Activated CD4-positive, alpha-beta T cell treated with anti-CD3 and anti-CD28 coated beads, Interleukin-2, Interleukin-6, amounts not matched to agents 100 ng/mL and 50 ng/mL, durations not matched to agents 16 hours and 8 hours (primary cell): ENCODE data around the gene ITGB7.
"Not testable (repeated sequence)": the region's sequence is repeated elsewhere in the genome, so short reads cannot be mapped to it uniquely, and the experiment has no call there.

Experiments used
- DNase-seq: peaks from one replicate; pipeline ENCODE4 v3.0.0-alpha.2; 2020

ITGB7 gene

GRCh38 chr12:53194973-53195372, 12.1 kb downstream of the ITGB7 start:
- DNase-seq: no peak

GRCh38 chr12:53193985-53194716, 12.9 kb downstream of the ITGB7 start:
- no peak for DNase-seq

GRCh38 chr12:53193040-53193439, 14.0 kb downstream of the ITGB7 start:
- no peak for DNase-seq

GRCh38 chr12:53192531-53193021, 14.5 kb downstream of the ITGB7 start:
- no peak for DNase-seq

- no peak for DNase-seq
These were observed 15.0 kb downstream of the ITGB7 start for GRCh38 chr12:53191885-53192530.

- no peak for DNase-seq
These were observed 15.8 kb downstream of the ITGB7 start for GRCh38 chr12:53191096-53191884.

GRCh38 chr12:53190108-53190729, 16.8 kb downstream of the ITGB7 start:
- peak; percentile 54 for DNase-seq

- no peak for DNase-seq
These were observed 19.7 kb downstream of the ITGB7 start for GRCh38 chr12:53187145-53187899.

- no peak for DNase-seq
These were observed 20.3 kb downstream of the ITGB7 start for GRCh38 chr12:53186745-53187144.

- no peak for DNase-seq
These were observed 21.4 kb downstream of the ITGB7 start for GRCh38 chr12:53185582-53186153.

GRCh38 chr12:53184828-53185227, 22.2 kb downstream of the ITGB7 start:
- no peak for DNase-seq

- DNase-seq: no peak
These were observed 24.1 kb downstream of the ITGB7 start for GRCh38 chr12:53182903-53183302.

- no peak for DNase-seq
These were observed 25.1 kb downstream of the ITGB7 start for GRCh38 chr12:53181935-53182334.

GRCh38 chr12:53180931-53181645, 26.0 kb downstream of the ITGB7 start:
- peak; percentile 88 for DNase-seq

GRCh38 chr12:53180220-53180930, 26.7 kb downstream of the ITGB7 start, which contains the start of the genes CSAD and ZNF740:
CSAD (minus strand) TSS chr12:53180925; CDS start chr12:53173470, 7,455 bp downstream.
ZNF740 (plus strand) TSS chr12:53180722; CDS start chr12:53181984, 1,262 bp downstream.
- DNase-seq: peak; percentile 99

GRCh38 chr12:53179687-53180219, 27.3 kb downstream of the ITGB7 start:
- no peak for DNase-seq

- not testable (repeated sequence) for DNase-seq
These were observed 28.2 kb downstream of the ITGB7 start for GRCh38 chr12:53178803-53179202.

GRCh38 chr12:53177447-53177846, 29.6 kb downstream of the ITGB7 start:
- not testable (repeated sequence) for DNase-seq

- no peak for DNase-seq
These were observed 30.3 kb downstream of the ITGB7 start for GRCh38 chr12:53176750-53177149.

- DNase-seq: no peak
These were observed 32.1 kb downstream of the ITGB7 start for GRCh38 chr12:53174881-53175491.
